NT2/D1 (cell line): ENCODE data around the gene ZNF503.

ENCODE experiments used
- SUZ12 ChIP-seq: IDR thresholded peaks from 2 replicates; pipeline ENCODE4 v1.6.1; 2011; ENCODE audit not compliant: insufficient read length, insufficient read depth; ENCODE audit errors: extremely low read depth
- YY1 ChIP-seq: IDR thresholded peaks from 2 replicates; pipeline ENCODE4 v1.6.1; 2011; ENCODE audit not compliant: insufficient read length, insufficient read depth

DNA sequence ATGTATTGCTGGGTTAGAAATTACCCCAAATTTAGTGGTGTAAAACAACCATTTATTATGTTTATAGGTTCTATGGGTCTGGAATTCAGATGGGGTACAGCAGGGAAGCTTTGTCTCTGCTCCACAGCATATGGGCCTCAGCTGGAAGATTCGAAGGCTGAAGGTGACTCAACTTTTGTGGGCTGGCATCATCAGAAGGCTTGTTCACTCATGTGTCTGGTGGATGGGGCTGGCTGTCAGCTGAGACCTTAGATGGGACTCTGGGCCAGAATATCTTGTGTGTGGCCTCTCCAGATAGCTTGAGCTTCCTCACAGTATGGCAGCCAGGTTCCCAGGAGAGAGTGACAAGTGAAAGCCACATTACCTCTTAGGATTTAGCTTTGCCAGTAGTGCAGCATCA, 45.9 kb downstream of the ZNF503 start:
- TF ChIP-seq SUZ12 (no peak), YY1 (no peak)
